GM18508 (cell line): ENCODE data around the gene STAB1.

Experiments
- ATAC-seq: cut with Tn5 transposase; IDR thresholded peaks from one replicate; pipeline ENCODE4 v1.9.1; 2021; ENCODE audit warnings: moderate number of reproducible peaks; ENCODE audit not compliant: insufficient read depth, unreplicated experiment

The STAB1 gene, protein sequence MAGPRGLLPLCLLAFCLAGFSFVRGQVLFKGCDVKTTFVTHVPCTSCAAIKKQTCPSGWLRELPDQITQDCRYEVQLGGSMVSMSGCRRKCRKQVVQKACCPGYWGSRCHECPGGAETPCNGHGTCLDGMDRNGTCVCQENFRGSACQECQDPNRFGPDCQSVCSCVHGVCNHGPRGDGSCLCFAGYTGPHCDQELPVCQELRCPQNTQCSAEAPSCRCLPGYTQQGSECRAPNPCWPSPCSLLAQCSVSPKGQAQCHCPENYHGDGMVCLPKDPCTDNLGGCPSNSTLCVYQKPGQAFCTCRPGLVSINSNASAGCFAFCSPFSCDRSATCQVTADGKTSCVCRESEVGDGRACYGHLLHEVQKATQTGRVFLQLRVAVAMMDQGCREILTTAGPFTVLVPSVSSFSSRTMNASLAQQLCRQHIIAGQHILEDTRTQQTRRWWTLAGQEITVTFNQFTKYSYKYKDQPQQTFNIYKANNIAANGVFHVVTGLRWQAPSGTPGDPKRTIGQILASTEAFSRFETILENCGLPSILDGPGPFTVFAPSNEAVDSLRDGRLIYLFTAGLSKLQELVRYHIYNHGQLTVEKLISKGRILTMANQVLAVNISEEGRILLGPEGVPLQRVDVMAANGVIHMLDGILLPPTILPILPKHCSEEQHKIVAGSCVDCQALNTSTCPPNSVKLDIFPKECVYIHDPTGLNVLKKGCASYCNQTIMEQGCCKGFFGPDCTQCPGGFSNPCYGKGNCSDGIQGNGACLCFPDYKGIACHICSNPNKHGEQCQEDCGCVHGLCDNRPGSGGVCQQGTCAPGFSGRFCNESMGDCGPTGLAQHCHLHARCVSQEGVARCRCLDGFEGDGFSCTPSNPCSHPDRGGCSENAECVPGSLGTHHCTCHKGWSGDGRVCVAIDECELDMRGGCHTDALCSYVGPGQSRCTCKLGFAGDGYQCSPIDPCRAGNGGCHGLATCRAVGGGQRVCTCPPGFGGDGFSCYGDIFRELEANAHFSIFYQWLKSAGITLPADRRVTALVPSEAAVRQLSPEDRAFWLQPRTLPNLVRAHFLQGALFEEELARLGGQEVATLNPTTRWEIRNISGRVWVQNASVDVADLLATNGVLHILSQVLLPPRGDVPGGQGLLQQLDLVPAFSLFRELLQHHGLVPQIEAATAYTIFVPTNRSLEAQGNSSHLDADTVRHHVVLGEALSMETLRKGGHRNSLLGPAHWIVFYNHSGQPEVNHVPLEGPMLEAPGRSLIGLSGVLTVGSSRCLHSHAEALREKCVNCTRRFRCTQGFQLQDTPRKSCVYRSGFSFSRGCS (N-terminal part only)

GRCh38 chr3:52494886-52495495 is at the start of gene STAB1:
TSS of gene STAB1 (plus strand) at chr3:52495338. CDS start at chr3:52495414, 76 bp downstream.
- ATAC-seq, result no peak

DNA sequence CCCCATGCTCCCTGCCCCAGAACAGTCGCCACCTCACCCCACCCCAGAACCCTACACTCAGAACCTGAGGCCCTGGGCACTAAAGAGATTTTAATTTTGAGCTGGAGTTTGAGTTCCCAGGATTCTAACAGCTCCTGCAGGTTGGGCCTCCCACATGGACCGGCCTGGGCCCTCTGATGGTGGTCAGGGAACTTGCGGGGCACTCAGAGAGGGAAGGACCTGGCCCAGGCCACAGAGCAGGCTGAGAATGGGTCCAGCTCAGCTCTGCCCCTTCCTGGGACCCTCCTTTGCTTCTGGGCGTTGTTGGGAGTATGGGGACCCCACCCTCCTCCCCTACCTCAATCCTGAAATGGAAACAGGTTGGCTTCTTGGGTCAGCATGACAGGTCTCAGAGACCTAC is 49.1 kb upstream of the STAB1 start:
- no peak for ATAC-seq

GRCh38 chr3:52446631-52447511 is 48.3 kb upstream of the STAB1 start:
- ATAC-seq, result no peak

DNA sequence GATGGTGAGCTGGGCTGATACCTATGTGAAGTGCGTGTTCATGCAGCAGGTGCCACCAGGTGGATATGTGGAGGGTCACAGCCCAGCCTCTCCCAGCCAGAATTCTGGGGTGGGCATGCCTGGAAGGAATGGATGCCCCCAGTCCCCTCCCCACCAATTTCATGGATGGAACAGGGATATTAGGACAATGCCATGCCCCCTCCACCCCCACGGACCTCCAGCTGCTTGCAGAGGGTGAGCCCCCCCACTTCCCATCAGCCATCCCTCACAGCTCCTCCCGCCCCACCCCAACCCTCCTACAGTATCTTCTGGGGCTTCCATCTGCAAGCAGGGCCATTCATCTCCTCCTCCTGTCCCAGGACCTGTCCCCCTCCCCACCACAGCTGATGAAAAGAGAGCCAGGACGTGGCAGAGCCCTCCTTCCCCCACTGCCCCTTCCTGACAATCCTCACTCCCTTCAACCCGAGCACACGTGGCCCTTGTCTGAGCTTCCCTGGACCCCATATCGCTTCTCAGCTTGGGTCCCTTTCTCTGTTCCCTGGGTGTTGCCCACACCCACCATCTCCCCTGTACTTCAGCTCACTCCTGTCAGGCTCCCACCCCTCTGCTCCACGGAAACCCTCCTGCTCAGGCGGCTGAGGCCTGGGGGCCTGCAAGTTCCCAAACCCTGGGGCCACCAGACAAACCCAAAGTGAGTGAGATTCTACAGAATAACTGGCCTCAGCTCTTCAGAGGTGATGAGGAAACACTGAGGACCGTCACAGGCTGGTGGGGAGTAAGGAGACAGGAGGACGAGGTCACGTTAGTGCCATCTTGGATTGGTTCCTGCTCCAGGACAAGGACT is 47.4 kb upstream of the STAB1 start:
- ATAC-seq, result no peak

- no peak for ATAC-seq
Measured at GRCh38 chr3:52450489-52451236, 44.5 kb upstream of the STAB1 start.

- ATAC-seq, result no peak
Measured at GRCh38 chr3:52451237-52452083, 43.7 kb upstream of the STAB1 start.

- no peak for ATAC-seq
Measured at GRCh38 chr3:52452126-52452525, 43.0 kb upstream of the STAB1 start.

GRCh38 chr3:52452570-52453221 is 42.4 kb upstream of the STAB1 start:
- ATAC-seq, result no peak

- ATAC-seq, result no peak
Measured at GRCh38 chr3:52453496-52454249, 41.5 kb upstream of the STAB1 start, which contains the start of gene TNNC1. TSS of gene TNNC1 (minus strand) at chr3:52454041. CDS start at chr3:52454015, 26 bp downstream.

DNA sequence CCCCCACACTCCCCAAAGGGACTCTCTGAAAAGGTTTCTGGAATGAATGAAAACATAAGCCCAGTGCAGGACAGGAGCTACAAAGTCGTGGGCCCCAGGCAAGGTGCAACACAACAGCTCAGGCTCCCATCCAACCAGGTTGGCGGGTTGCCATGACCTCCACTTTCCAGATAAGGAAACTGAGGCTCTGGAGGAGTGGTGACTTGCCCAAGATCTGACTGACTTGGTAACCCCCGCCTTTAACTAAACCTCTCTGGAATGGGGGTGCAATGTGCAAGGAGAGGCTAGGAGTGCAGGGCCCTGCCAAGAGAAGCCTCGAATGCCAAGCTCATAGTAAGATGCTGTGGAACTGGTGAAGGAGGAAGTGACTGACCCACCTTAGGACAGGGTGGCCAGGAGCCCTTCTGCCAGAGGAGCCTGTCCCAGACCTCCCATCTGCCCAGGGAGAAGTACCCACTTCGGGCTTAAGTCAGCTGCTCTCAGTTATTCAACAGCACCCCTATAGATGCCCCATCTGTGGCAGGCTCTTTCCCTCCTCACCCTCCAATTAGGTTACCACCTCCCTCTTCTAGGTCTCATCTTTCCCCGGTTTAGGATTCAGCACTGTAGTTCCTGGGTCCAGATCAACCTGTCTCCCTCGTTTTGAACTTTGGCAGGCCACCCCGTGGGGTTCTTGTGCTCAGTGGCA is 40.7 kb upstream of the STAB1 start:
- no peak for ATAC-seq

DNA sequence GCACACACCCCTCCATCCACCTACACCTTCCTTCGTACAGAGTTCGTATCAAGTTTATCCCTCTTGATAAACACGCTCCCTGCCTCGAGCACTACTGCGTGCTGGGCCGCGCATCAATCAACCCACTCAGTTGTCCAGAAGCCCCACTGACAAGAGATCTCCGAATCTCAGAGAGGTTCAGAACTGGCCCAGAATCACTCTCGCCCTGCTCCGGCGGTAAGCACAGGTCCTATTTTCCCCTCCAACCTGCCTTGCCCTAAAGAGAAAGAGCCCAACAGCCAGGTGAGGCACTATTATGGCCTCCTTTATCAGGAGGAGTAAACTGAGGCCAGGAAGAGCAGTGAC is 40.2 kb upstream of the STAB1 start:
- ATAC-seq, result no peak

DNA sequence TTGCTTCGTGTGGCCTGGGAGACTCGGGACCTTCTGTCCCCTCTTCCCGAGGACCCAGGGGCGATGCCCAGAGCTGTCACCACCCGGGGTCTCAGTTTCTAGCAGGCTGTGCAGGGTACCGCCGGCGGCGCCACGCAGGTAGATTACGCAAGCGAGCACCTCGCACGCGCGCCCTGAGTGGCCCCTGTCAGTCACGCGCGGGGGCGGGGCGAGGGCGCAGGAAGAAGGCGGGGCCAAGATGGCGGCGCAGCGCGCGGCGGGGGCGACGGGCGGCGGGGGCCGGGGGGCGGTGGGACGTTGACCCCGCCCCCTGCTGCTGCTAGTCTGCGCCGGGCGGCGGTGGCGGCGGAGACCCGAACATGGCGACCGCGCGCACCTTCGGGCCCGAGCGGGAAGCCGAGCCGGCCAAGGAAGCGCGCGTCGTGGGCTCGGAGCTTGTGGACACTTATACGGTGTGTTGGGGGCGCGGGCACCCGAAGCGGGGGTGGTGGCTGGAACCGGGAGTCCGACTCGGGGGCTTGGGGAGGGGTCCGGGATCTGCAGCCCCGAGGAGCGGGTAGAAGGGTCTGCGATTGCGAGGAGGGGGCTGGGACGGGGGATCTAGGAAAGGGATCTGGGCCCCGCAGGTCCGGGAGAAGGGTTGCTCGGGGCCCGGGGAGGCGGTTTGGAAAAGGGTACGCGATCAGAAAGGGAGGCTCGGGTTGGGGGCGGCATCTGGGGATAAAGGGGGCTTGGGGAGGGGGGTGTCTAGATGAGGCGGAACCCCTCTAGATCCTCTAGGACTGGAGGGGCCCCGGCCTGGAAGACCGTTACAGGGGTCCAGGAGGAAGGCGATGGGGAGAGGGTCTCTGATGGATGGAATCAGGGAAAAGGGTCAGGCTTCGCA is 39.6 kb upstream of the STAB1 start, which contains the start of gene NISCH:
TSS of gene NISCH (plus strand) at position 322 of the 886 bp plus-strand sequence. CDS start at position 360, 38 bp downstream.
- ATAC-seq, result no peak

GRCh38 chr3:52456169-52456799 is 38.9 kb upstream of the STAB1 start:
- ATAC-seq, result no peak
